B cell (primary cell): ENCODE measurements around the gene TPRN.

Source experiments
- CTCF ChIP-seq: fragments of 200-600 bp; IDR thresholded peaks from one replicate; pipeline ENCODE4 v1.8.0; 2022; ENCODE audit warnings: antibody characterized with exemption, mild to moderate bottlenecking
- EZH2 ChIP-seq: IDR thresholded peaks from 2 replicates; pipeline ENCODE4 v1.6.1; 2012; ENCODE audit warnings: borderline replicate concordance, low read depth, mild to moderate bottlenecking, moderate library complexity, low read length; ENCODE audit not compliant: insufficient read depth, poor library complexity, severe bottlenecking

DNA sequence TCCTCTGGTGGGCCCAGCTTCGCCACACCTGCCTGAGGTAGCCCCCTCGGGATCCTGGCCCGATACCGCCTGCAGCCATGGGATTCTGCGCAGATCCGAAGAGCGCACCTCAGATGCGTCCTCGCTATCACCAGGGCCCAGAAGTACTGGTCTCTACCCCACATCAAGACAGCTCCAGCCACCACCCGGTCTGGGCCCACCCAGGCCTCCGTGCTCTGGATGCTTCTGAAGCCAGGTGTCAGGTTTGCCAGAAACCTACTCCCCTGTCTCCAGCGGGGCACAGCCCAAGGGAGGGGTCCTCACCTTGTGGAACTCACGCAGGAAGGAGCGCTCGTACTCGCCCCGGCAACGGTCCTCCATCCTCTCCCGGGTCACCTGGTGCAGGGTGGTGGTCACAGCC lies 14.6 kb downstream of the TPRN start:
- TF ChIP-seq CTCF (no peak), EZH2 (no peak)
